HG03108 (cell line): ENCODE data around the gene DENND4A.
"Not testable (repeated sequence)": the region's sequence is repeated elsewhere in the genome, so short reads cannot be mapped to it uniquely, and the experiment has no call there.

Source experiments
- ATAC-seq: cut with Tn5 transposase; IDR thresholded peaks from one replicate; pipeline ENCODE4 v1.9.1; 2021; ENCODE audit warnings: moderate library complexity; ENCODE audit not compliant: unreplicated experiment

DENND4A gene

GRCh38 chr15:65639509-65639908, 152.6 kb downstream of the DENND4A start:
- no peak for ATAC-seq

DNA sequence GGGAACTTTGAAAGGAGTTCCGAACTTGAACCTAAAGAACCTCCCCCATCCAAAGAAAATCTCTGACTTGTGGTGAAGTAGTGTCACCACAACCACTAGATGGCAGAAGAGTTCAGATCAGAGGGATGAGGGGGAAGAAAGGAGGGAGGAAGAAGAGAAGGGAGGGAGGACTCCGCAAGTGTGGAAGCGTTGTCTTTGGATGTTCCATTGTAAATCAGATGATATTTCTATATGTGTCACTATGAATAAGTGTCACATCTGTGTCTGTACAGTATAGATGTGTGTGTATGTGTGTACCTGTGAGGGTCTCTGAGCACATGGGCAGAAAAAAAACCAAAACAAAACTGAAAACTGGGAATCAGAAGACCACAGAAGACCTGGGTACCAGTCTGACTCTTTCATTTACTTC, 153.4 kb downstream of the DENND4A start:
- ATAC-seq: no peak

DNA sequence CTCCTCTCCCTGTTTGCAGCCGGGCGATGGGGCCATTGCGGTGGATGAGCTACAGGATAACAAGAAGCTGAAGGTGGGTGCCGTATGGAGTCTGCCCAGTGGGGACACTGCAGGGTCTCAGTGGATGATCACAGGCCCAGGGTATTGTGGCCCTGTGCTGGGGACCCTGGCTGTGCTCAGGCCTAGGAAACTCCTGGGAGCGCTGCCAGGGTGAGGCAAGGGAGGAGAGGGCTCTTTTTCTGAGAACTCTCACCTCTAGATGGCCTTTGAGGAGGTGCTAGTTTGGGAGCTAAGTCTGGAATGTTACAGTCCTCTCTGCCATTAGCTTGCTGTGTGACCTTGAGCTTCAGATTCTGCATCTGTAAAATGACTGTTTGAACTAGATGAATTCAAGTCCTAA, 154.0 kb downstream of the DENND4A start:
- ATAC-seq: no peak

DNA sequence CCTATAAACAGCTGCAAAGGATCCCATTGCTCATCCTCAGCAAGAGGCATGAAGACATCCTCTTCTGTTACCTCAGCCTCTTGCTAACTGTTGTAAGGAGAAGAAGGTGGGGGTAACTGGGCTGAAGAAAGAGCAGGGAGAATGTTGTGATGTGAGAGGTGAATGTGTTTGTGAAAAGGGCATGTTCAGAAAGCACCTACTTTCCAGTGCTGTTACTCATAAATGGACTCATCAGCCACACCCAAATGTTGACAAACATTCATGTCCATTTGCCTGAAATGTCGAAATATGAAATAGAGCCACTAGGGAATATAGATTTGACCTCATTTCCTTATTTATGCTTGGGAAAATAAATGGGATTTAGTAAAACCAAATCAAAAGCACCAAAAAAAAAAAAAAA, 157.7 kb downstream of the DENND4A start:
- no peak for ATAC-seq

DNA sequence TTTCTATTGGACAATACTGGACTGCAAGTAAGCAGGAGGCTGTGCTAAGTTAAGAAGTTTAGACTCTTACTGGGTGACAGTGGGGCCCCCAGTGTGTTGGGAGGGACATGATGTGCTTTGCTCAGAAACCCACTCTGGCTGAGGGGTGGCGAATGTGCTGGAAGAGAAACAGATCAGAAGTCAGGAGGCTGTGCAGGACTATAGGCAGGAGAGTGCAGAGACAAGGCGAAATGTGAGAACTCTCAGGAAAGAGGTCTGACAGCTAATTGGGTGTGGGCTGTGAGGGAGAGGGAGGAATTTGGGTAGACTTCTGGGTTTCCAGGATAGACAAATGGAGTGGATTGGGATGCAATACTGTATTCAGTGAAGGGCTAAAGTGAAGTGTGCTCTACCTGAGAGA, 158.3 kb downstream of the DENND4A start:
- ATAC-seq: no peak

DNA sequence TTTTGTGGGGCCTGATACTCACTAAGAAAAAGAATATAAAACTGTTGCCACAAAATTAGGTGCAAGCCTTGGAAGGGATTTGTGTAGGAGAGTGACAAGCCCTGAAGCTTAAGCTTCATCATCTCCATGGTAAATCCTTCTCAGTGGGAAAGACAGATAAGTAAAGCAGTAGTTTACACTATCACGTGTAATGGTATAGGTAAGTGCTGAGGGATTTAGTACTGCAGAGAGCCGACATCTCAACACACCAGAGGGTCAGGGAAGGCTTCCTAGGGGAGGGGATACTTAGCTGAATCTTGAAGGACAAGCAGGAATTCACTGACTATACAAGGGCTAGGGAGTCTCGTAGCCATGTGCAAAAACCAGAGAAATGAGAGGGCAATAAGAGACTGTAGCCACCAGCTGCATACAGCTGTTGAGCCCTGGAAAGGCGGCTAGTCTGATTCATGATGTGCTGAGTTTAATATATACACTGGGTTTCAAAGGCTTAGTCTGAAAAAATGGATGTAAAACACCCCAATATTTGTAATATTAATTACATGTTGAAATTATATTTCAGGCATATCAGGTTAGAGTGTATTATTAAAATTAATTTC, 159.2 kb downstream of the DENND4A start:
- no peak for ATAC-seq

- ATAC-seq: peak; percentile 48
Observed at GRCh38 chr15:65631503-65631902, 160.6 kb downstream of the DENND4A start.

- peak; percentile 63 for ATAC-seq
Observed at GRCh38 chr15:65630760-65631159, 161.3 kb downstream of the DENND4A start.

DNA sequence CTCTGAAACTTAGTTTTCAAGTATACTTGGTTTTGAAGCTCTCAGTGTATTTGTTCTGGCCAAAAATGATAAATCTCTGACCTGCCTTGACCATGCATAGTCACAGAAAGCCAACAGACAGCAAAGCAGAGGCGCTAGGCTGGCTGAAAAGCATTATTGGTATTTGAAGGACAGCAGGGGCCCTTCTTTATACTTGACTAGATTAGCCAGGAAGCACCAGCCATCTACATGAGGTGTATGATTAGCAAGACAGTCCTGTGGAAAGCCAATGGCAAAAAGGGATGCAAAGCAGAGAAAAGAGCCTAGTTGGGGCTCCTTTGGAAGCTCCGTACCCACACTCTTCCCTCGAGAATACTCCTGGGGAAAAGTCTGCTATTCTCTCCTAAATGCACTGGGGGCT, 162.5 kb downstream of the DENND4A start:
- ATAC-seq: no peak

- no peak for ATAC-seq
Observed at GRCh38 chr15:65626856-65627255, 165.2 kb downstream of the DENND4A start.

DNA sequence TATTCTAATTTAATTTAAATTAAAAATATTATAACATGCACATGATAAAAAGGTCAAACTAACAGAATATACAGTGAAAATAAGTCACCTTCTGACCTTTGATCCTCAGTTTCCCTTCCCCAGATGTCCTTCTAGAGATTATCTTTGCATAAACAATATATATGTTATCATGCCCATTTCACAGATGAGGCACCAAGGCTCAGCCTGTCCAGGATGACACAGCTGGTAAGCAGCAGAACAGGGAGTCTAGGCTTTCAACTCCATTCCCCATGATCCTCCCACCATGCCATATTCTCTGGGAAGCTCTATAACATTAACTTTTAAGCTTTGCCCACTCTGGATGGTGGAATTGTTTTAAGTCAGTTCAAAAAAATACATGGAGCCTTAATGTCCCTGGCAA, 169.0 kb downstream of the DENND4A start:
- no peak for ATAC-seq

DNA sequence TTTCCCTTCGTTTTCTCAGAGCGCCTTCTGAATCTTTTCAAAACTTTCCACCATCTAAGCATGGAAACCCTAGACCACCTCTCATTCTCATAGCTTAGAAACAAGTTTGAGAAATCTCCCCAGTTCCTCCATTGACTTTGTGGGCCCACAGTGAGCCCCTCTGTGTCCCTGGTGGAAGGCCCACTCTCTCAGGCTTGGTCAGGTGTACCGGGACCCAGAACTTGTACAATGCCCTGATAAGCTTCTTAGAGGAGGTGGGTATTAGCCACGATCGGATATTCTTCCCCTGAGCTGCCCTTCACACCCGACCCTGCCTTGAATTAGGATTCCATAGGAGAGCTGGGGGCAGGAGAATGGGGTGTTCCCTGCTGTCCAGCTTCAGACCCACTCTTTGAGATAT, 170.5 kb downstream of the DENND4A start, which contains the start of gene SLC24A1:
SLC24A1 (plus strand) TSS at position 301 of the 400 bp plus-strand sequence. CDS start 2,143 bp downstream, outside the sequence.
- ATAC-seq: no peak

- ATAC-seq: no peak
Observed at GRCh38 chr15:65620833-65621232, 171.3 kb downstream of the DENND4A start.

GRCh38 chr15:65619626-65620290, 172.3 kb downstream of the DENND4A start:
- ATAC-seq: no peak

- ATAC-seq: no peak
Observed at GRCh38 chr15:65618560-65619109, 173.5 kb downstream of the DENND4A start.

GRCh38 chr15:65615887-65616286, 176.2 kb downstream of the DENND4A start:
- ATAC-seq: not testable (repeated sequence)

DNA sequence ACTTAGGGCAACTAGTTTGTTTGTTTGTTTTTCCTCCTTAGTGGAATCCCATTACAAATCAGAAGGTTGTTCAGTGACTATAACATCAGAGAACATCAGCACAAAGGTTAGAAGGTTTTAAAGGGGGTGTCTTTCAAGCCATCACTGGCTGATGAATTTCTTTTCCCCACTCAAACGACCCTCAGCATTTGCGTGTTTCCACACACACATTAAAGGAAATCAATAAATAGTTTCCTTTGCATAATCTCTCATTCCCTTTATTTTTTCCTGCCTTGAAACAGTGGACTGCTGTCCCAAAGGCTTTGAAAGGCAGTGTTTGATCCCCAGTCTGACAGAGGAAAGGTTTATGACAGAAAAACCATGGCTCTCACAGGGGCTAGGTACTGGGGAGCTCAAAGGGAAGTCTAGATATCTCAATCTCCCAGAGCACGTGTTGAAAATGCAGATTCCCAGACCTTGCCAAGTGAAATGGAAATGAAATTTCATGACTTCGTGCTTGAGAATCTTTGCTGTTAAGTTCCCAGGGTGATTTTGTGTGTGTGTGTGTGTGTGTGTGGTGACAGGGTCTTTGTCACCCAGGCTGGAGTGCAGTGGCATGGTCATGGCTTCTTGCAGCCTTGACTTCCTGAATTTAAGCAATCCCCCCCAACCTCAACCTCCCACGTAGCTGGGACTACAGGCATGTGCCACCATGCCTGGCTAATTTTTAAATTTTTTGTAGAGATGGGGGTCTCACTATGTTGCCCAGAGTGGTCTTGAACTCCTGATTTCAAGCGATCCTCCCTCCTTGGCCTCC, 178.9 kb downstream of the DENND4A start:
- ATAC-seq: no peak

DNA sequence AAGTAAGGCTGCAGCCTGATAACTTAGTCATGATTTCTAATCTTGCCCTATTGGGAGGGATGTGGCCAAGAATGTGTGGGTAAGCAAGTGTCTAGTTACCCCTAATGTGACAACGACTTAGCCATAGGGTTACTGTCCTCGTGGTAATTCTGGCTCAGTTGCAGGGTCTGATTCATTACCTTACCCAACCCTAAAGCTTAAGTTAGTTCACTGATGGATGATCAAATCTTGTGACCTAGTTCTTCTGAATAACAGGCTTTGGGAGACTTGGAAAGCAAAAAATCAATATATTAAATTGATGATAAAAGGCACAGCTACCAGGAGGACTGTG, 179.5 kb downstream of the DENND4A start:
- no peak for ATAC-seq

- no peak for ATAC-seq
Observed at GRCh38 chr15:65611888-65612615, 180.0 kb downstream of the DENND4A start.

- peak; percentile 97 for ATAC-seq
Observed at GRCh38 chr15:65610871-65611718, 181.0 kb downstream of the DENND4A start, which contains the start of gene INTS14. Gene INTS14, minus strand, starts transcription at chr15:65611131. Its CDS starts 3,751 bp downstream, at chr15:65607380.
